GM12891 (cell line): ENCODE results near the gene MTNR1B.

ENCODE experiments used
- POLR2A ChIP-seq: IDR thresholded peaks from 2 replicates; pipeline ENCODE4 v1.6.1; 2011; ENCODE audit warnings: low read depth, low read length, control low read depth
- POLR2AphosphoS5 ChIP-seq: IDR thresholded peaks from 2 replicates; pipeline ENCODE4 v1.6.1; 2011; ENCODE audit warnings: low read depth, low read length, control low read depth
- POU2F2 ChIP-seq: IDR thresholded peaks from 2 replicates; pipeline ENCODE4 v1.6.1; 2011; ENCODE audit warnings: low read depth, mild to moderate bottlenecking, control low read depth, low read length, moderate library complexity
- SPI1 ChIP-seq: IDR thresholded peaks from 2 replicates; pipeline ENCODE4 v1.6.1; 2011; ENCODE audit warnings: low read depth, low read length, control low read depth

GRCh38 chr11:92969293-92969633 lies 188 bp upstream of the MTNR1B start:
- no peak for TF ChIP-seq POLR2A
- TF ChIP-seq POLR2AphosphoS5: no peak
- no peak for TF ChIP-seq SPI1
- TF ChIP-seq POU2F2: no peak
